ENCODE data around the gene ESR2.
"Not testable (repeated sequence)": the region's sequence is repeated elsewhere in the genome, so short reads cannot be mapped to it uniquely, and the experiment has no call there.

Gene ESR2

DNA sequence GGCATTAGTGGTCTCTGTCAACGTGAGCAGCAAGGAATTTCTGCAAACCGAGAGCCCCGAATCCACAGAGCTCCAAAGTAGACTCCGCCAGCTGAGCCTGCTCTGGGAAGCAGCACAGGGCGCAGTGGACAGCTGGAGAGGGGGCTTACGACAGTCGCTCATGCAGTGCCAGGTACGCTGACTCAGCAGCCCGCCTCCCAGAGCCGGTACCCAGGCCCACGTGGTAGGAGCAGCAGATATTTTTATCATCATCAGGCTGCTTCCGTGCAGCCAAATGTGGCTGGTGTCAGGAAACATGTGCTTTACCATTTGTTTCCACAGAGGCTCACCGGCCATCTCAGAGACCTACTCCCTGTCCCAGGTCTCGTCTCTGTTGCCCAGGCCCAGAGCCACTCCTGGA lies 73.7 kb downstream of the ESR2 start:
- no peak for DNase-seq

DNA sequence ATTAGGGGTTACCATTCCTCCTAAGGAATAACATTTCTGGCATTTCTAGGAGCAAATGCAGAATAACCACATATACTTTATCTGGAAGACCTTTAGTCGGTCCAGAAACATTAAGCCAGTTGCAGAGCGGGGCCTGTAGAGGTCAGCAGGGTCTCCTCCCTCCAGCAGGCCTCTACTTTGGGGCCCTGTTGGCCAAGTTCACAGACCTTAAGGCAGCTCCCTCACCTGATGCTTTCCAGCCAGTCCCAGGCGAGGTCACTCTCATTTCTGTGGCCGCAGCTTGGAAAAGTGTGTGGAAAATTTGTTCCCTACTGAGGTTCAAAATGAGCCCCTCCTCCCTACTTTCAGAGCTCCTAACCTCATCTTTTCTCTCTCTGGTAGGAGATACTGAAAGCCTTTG lies 74.1 kb downstream of the ESR2 start:
- ATAC-seq = no peak
- no peak for DNase-seq

More for the DNA sequence above, 73.7 kb downstream of the ESR2 start:
- ATAC-seq = peak; percentile 25

DNA sequence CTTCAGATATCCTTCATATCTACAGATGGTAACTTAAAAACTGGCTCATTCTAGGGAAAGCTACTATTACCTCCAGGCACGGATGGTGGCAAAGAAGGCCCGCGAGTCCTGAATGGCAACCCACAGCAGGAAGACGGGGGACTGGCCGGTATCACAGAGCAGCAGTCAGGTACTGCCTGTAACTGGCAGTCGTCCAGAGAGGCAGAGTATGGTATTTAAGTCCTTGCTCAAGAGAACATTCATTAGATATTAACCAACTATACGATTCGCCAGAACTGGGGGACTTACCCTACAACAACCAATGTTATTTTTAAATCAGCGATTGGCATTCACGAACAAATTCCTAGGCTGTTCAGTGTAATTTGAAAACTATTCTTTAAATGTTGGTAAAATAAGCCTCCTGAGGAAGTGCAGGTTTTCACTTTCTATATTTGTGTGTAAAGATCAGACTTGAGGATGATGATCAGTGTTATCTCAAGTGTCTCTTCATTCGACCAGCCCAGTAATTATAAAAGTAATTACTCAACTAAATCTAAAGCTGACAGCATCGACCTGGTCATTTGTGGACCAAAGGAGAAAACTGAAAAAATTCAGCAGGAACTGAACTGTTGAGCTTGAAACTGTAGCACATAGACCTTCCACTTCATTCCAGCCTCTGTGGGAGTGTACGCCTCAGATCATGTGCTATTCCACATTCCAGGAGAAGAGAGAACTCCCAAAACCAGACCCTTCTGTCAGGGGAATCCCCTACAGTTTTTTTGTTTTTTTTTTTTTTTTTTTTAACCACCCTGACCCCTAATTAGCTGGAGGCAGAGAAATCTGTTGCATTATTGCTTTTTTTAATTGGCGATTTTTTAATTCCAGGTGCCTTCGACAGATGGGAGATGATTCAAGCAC lies 75.6 kb downstream of the ESR2 start:
- ATAC-seq (no peak), DNase-seq (no peak)

DNA sequence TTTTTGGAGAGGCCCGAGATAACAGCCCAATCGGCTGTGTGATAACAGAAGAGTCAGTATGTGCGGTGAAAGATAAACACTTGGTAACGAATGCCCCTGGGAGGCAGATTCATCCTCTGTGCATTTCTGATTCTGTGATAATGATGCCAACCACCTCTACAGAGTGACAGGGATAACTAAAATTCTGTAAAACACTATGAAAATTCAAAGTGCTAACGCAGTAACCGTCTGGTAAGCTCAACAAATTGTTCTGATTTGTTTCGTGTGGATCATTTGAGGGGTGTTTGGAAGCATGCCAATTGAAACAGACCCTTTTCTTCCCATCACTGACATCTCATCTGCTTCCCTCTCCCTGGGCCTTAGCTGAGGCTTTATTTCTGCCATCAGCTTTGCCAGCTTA lies 76.3 kb downstream of the ESR2 start:
- ATAC-seq (no peak), DNase-seq (no peak)

DNA sequence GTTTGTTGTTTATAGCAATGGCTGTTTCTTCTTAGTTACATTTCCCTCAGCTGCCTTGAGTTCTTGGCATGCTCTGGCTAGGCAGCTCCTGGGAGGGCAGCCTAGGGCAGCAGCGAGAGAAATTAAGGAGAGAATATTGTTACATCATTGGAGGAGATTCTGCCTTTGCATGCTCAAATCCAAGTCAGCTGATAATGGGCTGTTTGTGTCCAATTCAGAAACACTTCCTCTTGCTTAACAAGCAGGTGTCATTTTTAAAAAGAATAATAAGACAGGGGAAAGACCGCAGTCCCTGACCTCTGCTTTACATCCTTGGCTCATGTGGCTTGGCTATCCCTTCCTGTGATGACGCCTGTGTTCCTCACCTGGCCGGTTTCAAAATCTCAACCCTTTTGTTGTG lies 76.9 kb downstream of the ESR2 start:
- ATAC-seq (no peak), DNase-seq (no peak)

DNA sequence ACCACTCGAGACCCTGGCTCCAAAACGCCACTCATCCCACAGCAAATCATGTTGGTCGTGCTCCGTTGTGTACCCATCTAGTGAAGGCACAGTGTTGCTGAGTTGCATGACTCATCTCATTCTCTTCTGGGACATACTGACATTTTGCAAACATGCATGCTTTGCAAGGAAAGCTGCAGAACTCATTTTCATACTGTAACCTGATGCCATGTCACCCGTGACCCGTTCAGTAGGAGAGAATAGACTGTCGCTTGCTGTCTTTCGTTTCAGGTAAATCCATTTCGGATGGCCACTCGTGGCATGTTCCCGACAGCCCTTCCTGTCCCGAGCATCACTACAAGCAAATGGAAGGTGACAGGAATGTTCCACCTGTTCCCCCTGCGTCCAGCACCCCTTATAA lies 78.2 kb downstream of the ESR2 start:
- no peak for ATAC-seq

DNA sequence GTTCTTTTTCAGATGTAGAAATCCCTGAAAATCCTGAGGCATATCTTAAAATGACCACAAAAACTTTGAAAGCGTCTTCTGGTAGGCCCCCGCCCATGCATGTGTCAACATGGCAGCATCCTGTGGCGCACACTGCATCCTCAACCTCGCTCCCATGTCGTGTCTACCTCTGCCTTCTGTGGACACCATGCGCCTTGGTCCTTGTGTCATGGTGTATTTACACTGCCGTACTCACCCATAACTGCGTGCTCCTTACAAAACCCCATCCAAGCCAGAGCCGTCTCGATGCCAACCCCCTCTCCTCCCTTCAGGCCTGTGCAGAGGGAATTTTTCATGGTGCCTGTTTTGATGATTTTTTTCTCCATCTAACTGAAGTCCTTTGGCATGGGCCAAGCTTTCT lies 78.9 kb downstream of the ESR2 start:
- DNase-seq (no peak), ATAC-seq (no peak)

More for the DNA sequence above, 78.2 kb downstream of the ESR2 start:
- no peak for DNase-seq

DNA sequence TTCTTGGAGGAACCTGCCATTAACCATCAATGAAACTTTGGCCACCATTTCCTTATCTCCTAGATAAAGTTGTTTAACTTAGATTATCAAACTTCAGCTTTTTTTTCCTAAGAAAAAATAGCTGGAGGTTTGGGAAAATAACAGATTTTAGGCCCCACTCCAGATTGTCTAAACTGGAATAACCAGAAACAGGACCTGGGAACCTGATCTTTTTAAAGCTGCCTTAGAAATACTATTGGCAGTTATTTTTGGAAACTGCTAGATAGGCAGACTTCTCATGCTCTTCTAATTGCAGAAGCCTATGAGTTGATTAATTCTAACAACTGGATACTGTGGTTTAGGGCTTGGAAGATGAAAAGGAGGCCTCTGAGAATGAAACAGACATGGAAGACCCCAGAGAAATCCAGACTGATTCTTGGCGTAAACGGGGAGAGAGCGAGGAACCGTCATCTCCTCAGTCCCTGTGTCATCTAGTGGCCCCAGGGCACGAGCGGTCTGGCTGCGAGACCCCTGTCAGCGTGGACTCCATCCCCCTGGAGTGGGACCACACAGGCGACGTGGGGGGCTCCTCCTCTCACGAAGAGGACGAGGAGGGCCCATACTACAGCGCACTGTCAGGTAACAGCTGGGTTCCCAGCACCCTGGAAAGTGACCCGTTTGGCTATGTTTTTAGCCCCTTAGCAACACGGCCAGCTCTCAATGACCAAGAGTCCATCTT lies 80.2 kb downstream of the ESR2 start:
- no peak for ATAC-seq

DNA sequence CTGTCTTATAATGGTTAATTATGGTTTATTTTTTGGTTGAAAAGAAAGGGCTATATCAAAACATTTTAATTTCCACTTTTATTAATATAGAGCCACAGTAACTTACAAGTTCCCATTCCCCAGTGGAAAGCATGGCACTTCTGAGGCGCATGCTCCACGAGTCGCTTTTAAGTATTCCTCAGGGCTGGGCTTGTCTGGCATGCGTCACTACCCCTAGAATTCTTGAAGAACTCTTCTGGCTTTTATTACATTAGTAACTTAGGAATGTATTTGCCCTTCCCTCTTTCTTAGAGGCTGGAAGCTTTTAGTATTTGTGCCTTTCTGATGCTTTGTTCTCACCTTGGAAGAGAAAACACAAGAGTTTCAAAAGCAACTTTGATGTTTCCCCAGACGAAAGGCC lies 81.1 kb downstream of the ESR2 start:
- no peak for DNase-seq
- no peak for ATAC-seq

More for the DNA sequence above, 80.2 kb downstream of the ESR2 start:
- DNase-seq = no peak

DNA sequence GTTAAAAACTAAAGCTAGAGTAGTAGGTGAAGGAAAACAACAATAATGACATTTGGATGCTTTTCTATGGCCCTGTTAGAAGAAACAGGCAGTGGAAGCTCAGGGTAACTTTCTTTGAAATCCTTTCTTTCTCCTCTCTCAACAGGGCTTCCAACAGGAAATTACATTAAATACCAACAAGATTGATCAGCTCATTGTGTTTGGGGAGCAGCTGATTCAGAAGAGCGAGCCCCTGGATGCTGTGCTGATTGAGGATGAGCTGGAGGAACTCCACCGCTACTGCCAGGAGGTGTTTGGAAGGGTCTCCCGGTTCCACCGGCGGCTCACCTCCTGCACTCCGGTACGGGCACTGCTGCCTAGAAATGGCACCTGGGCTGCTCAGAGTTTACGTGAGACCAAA lies 81.5 kb downstream of the ESR2 start:
- ATAC-seq = no peak
- DNase-seq = no peak

DNA sequence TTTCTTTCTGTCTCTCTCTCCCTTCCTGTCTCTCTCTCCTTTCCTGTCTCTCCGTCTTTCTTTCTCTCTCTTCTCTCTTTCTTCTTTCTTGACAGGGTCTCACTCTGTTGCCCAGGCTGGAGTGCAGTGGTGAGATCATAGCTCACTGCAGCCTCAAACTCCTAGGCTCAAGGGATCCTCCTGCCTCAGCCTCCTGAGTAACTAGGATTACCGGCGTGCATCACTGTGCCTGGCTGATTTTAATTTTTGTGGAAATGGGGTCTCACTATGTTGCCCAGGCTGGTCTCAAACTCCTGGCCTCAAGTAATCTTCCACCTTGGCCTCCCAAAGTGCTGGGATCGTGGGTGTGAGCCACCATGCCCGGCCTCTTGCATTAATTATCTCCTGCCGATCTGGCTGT lies 83.3 kb downstream of the ESR2 start:
- ATAC-seq, DNase-seq: not testable (repeated sequence)

DNA sequence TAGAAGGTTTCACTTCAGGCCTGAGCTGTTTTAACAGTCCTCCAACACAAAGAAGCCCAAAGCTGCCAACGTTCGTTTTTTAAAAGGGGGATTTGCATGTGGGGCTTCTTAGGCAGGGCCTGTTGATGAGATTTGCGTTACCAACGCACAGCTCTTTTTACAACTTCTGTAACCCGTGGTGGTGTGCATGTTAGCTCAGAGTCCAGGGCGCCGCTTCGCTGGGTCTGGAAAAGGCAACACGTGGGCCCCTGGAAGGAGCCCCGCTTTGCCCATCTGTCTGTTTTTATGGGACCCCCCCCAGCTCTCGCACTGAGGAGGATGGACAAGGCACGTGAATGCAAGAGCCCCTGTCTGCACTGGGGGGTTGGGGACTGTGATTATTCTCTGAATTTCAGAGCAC lies 84.0 kb downstream of the ESR2 start:
- ATAC-seq (no peak), DNase-seq (no peak)

DNA sequence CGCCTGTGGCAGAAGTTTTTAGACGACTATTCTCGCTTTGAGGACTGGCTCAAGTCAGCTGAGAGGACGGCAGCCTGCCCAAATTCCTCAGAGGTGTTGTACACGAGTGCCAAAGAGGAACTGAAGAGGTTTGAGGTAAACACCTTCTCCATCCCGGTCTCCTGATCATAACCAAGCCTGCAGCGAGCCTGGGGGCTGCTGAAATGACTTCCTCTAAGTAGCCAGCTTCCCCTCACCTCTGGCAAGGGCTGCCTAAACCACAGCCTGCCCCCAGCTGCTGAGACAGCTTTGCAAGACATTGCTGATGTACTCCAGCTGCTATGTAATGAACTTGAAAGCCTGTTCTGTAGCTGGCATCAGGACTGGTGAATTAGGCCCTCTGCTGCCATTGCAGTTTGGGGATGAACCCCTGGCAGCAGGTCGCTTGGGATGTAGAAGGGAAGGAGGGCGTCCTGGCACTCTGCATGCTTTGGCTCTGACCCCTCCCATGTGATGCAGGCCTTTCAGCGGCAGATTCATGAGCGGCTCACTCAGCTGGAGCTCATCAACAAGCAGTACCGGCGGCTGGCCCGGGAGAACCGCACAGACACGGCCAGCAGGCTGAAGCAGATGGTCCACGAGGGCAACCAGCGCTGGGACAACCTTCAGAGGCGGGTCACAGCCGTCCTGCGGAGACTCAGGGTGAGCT lies 84.6 kb downstream of the ESR2 start:
- no peak for DNase-seq
- no peak for ATAC-seq

DNA sequence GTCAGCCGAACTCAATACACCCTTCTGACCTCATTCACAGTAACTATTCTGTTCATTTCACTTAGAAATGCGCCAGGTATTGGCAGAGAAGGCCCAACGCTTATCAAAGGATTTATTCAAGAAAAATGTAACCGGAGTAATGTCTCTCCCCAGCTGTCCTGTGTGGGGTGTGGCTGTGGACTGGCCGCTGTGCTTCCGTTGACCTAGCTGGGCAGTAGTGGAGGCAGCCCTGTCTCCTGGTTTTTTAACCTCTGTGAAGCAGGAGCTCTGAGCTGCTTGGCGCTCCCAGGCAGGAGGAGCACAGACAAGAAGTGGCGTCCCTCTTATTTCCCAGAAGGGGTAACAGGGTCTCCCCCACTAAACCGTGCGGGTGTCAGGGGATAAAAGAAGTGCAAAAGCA lies 85.2 kb downstream of the ESR2 start:
- ATAC-seq = no peak
- no peak for DNase-seq

DNA sequence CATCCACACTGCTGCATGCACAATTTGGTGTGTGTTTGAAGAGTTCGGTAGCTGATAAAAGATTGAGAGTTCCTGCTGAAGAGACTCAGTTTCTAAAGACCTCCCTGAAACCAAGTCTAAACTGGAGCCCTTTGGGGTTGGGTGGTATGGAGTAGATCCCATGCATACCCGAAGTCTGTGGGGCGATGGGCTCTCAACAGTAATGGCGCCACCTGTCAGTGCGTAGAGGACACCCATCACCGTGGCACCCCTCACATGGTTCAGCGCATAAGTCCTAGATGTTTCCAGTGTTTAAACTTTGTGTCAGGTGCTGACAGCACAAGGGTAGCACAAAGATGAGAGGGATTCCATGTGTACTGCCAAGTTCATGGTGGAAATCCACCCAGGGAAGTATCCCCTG lies 85.9 kb downstream of the ESR2 start:
- DNase-seq (no peak), ATAC-seq (no peak)

DNA sequence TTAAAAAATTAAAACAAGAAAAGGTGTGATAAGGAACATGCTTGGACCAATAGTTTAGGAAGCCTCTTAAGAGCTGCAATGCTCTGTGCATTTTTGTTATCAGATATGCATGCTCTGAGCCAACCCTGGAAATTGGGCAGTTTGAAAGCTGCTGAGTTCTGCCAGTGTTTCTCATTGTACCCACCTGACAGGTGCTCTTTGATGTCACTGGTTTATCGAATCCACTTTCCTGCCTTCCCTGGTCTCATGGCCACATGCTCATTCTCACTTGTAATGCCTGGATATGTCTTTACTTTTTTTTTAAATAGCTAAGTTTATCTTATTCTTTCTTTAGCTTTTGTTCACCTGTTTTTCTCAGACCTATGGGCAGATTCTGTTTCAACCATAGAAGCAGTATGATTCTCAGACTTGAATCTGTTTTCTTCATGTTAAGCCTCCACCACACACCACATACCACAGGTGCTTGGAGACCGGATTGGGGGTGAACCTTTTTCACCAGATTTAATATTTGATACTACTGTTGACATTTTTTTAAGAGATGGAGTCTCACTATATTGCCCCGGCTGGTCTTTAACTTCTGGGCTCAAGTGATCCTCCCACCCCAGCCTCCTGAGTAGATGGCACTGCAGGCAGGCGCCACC lies 90.7 kb downstream of the ESR2 start:
- ATAC-seq (no peak), DNase-seq (no peak)

DNA sequence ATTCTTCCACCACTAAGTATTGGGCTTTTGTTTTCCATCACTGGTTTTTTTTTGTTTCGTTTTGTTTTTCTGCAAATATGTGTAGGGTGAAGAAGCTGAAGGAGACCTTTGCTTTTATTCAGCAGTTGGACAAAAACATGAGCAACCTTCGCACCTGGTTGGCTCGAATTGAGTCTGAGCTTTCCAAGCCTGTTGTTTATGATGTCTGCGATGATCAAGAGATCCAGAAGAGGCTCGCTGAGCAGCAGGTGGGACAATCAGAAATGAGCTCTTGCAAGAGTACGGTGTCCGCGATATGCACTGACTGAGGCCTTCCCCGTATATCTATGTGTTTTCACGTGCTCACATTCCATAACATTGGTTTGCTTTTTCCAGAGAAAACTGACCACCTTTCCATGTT lies 91.5 kb downstream of the ESR2 start:
- no peak for DNase-seq
- ATAC-seq = no peak

DNA sequence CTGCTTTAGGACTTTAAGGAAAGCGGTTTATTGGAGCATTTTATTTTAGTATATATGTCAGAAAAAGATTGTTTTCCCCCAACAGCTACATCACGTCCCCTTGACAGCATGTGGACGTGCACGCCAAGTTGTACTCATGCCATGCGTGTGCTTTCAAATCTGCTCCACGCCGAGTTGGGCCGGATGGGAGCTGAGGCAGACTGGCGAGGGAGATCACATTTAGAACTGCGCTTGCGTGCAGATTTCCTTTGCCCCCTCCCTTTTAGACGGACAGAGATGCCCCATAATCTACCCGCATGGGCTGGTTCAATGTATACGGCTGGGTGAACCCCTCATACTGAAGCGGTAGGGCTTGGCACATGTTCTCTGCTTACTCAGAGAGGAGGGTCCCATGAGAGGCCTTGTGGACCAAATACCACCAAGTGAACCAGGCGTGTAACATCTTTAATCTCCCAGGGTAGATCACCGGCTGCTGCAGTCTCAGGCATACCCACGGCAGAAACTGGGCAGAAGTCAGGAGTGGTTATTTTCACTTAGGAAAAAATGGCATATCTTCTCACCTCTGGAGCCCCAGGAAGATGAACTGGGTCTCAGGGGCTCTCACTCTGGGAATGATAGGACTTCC lies 92.1 kb downstream of the ESR2 start:
- ATAC-seq (no peak), DNase-seq (no peak)

DNA sequence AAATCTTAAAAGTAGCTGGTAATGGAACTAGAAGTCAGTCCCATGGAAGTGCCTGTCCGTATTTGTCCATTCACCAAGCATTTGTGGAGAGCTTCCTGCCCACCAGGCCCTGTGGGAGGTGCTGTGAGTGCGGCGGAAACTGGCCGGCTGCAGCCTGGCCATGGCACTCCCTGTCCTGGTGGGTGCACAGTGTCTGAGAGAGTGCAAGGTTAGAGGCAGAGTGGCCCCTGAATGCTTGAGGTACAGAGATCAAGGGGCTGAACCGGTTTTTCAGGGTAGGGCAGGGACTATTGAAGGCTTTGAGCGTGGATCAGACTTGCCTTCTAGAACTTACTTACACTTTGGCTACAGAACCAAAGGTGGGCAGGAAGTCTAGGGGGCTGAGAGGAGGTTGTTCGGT lies 92.9 kb downstream of the ESR2 start:
- DNase-seq (no peak), ATAC-seq (no peak)

DNA sequence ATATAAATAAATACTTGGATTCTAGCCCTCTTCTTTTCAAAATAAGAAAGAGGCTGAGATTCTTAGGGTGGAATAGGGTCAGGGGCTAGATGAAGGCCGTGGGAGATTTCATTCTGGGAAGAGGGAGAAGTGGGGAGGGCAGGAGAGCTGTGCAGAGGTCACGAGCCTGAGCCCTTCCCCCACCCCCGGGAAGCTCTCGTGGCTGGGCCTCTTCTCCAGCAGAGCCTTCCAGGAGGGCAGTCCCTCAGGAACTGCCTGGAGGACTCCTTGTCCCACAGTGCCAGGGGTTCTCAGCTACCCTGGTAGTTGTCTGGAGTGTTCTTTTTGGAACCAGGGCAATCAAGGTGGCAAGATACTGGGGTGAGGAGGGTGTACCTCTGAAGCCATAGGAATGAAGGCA lies 94.0 kb downstream of the ESR2 start:
- DNase-seq (no peak), ATAC-seq (no peak)

DNA sequence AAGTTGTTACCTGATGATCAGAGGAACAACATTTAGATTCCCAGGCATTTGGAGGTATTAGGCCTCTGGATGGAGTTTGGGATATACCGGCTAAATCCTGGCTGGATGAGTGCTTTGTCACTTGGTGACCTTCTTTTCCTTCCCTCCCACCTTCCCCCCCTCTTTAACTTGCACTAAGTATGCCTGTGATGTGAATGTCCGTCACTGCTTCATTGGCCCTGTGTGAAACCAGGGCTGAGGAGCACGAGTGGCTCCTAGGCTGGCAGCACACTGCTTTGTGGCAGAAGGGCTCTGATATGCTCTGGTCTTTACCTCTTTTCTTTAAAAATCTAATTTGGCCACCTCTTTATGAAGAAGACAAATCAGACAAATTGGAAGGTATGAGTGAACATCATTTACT lies 95.7 kb downstream of the ESR2 start:
- DNase-seq (no peak), ATAC-seq (no peak)

DNA sequence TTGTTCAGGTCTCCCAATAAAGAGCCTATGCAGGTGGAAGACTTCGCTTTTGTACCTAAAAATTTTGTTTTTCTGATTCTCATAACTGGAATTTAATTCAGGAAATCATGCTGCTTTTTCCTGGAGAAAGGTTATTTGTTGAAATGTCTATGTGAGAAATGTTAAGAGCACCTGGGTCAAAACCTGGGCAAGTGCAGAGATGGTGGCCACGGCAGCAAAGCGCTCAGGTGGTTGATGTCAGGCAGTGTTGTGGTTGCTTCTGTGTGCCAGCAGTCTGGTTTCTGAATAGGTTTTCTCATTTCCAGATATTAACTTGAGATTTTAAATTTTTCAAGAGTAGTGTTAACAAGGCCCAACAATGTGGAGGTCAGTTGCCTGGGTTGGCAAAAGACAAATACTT lies 96.2 kb downstream of the ESR2 start:
- DNase-seq (no peak), ATAC-seq (no peak)

Data from stimulated activated naive CD8-positive, alpha-beta T cell treated with anti-CD3 and anti-CD28 coated beads, Interleukin-15, Interleukin-2, amounts not matched to agents 100 U/mL and 50 U/mL, for 24 hours (primary cell).